Measurements from ENCODE around the gene ULK4. TPM values are rescaled to one million over a fixed set of nuclear protein-coding genes. Genes with fewer than 3 reads are reported as not detected.

ULK4 gene
- total RNA-seq, 1 donor from 2014 or later: 9.1 TPM

- no peaks in the 10 kb centered on the region for H3K9me3 Mint-ChIP-seq (ENCODE audit: unreplicated experiment)
- no peak for DNase-seq (ENCODE audit: extremely low spot score, unreplicated experiment)
- H3K4me3 Mint-ChIP-seq (ENCODE audit: unreplicated experiment): no peak overlapping the region
- H3K36me3 Mint-ChIP-seq (ENCODE audit: unreplicated experiment): no peaks in the 10 kb centered on the region
- TF ChIP-seq CTCF (IDR thresholded peaks at IDR 0.05): no peak
- H3K27me3 Mint-ChIP-seq (ENCODE audit: unreplicated experiment): no peaks in the 10 kb centered on the region
- H3K4me1 Mint-ChIP-seq (ENCODE audit: unreplicated experiment): peaks cover 11% of the 10 kb centered on the region
- no peak overlapping the region for H3K27ac Mint-ChIP-seq (ENCODE audit: unreplicated experiment)
Measured at GRCh38 chr3:41705893-41706292, 256.0 kb downstream of the ULK4 start.

- no peaks in the 10 kb centered on the region for H3K9me3 Mint-ChIP-seq (ENCODE audit: unreplicated experiment)
- no peaks in the 10 kb centered on the region for H3K27me3 Mint-ChIP-seq (ENCODE audit: unreplicated experiment)
- peaks cover 15% of the 10 kb centered on the region for H3K4me1 Mint-ChIP-seq (ENCODE audit: unreplicated experiment)
- DNase-seq (ENCODE audit: extremely low spot score, unreplicated experiment): no peak
- no peaks in the 10 kb centered on the region for H3K36me3 Mint-ChIP-seq (ENCODE audit: unreplicated experiment)
- H3K27ac Mint-ChIP-seq (ENCODE audit: unreplicated experiment): peak overlapping the region; percentile 15
- H3K4me3 Mint-ChIP-seq (ENCODE audit: unreplicated experiment): no peak overlapping the region
- no peak for TF ChIP-seq CTCF (IDR thresholded peaks at IDR 0.05)
Measured at GRCh38 chr3:41701191-41701698, 260.7 kb downstream of the ULK4 start.

DNA sequence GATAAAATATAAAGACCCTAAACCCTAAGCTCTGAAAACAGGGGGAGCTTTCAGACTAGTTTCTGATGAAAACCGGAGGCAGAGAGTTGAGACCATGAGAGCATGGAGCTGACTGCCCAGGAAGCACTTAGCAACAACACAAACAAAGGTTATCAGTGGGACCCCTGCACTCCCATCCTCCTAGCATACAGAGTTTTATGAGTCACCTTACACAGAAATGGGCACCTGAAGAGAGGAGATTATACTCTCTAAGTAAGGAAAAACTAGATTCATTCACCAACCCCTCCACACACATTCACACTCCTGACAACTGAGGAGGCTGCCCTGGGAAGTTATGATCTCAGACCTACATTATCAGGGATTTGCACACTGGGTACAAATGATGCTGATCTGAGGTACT is 261.7 kb downstream of the ULK4 start:
- Mint-ChIP-seq H3K27ac (ENCODE audit: unreplicated experiment) (no peak overlapping the region), H3K4me3 (ENCODE audit: unreplicated experiment) (no peak overlapping the region), H3K27me3 (ENCODE audit: unreplicated experiment) (no peaks in the 10 kb centered on the region), H3K4me1 (ENCODE audit: unreplicated experiment) (peaks cover 15% of the 10 kb centered on the region), H3K36me3 (ENCODE audit: unreplicated experiment) (no peaks in the 10 kb centered on the region), H3K9me3 (ENCODE audit: unreplicated experiment) (no peaks in the 10 kb centered on the region)
- DNase-seq (ENCODE audit: extremely low spot score, unreplicated experiment): no peak
- TF ChIP-seq CTCF (IDR thresholded peaks at IDR 0.05): no peak

DNA sequence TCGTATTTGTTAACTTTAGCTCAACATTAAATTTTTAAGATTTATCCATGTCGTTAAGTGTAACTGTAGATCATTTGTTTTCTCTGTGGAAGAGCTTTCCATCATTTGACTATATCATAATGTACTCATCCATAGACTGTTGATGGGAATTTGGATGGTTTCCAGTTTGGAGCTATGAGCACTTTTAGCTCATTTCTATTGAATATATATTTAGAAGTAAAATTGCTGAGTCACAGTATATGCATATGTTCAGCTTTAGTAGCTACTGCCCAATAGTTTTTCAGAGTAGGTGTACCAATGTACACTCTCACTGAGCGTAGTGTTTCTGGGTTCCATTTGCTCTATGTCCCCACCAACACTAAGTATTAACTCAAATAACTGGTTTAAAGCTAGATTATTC is 263.0 kb downstream of the ULK4 start:
- H3K4me3 Mint-ChIP-seq (ENCODE audit: unreplicated experiment): no peak overlapping the region
- H3K4me1 Mint-ChIP-seq (ENCODE audit: unreplicated experiment): peaks cover 15% of the 10 kb centered on the region
- no peak for DNase-seq (ENCODE audit: extremely low spot score, unreplicated experiment)
- no peaks in the 10 kb centered on the region for H3K27me3 Mint-ChIP-seq (ENCODE audit: unreplicated experiment)
- no peaks in the 10 kb centered on the region for H3K36me3 Mint-ChIP-seq (ENCODE audit: unreplicated experiment)
- no peaks in the 10 kb centered on the region for H3K9me3 Mint-ChIP-seq (ENCODE audit: unreplicated experiment)
- TF ChIP-seq CTCF (IDR thresholded peaks at IDR 0.05): no peak
- no peak overlapping the region for H3K27ac Mint-ChIP-seq (ENCODE audit: unreplicated experiment)

- no peak for DNase-seq (ENCODE audit: extremely low spot score, unreplicated experiment)
- TF ChIP-seq CTCF (IDR thresholded peaks at IDR 0.05): no peak
- Mint-ChIP-seq H3K27me3 (ENCODE audit: unreplicated experiment) (no peaks in the 10 kb centered on the region), H3K36me3 (ENCODE audit: unreplicated experiment) (no peaks in the 10 kb centered on the region), H3K9me3 (ENCODE audit: unreplicated experiment) (no peaks in the 10 kb centered on the region), H3K4me3 (ENCODE audit: unreplicated experiment) (no peak overlapping the region), H3K27ac (ENCODE audit: unreplicated experiment) (no peak overlapping the region), H3K4me1 (ENCODE audit: unreplicated experiment) (peaks cover 15% of the 10 kb centered on the region)
Measured at GRCh38 chr3:41697702-41698101, 264.2 kb downstream of the ULK4 start.

Measured in osteocyte (in vitro differentiated cells).